PFSK-1 (cell line): ENCODE results near the gene MAEA.

Experiments used
- FOXP2 ChIP-seq: optimal IDR thresholded peaks from 2 replicates; pipeline ENCODE3; 2011; ENCODE audit warnings: borderline replicate concordance, control low read depth, inconsistent platforms; ENCODE audit not compliant: insufficient read depth; ENCODE audit errors: extremely low read length, extremely low read depth
- POLR2AphosphoS5 ChIP-seq: IDR thresholded peaks from 2 replicates; pipeline ENCODE4 v1.6.1; 2012; ENCODE audit warnings: low read depth, mild to moderate bottlenecking, control low read depth, low read length, moderate library complexity
- SIN3A ChIP-seq: IDR thresholded peaks from 2 replicates; pipeline ENCODE4 v1.6.1; 2012; ENCODE audit warnings: mild to moderate bottlenecking, low read length, moderate library complexity, borderline replicate concordance; ENCODE audit not compliant: insufficient read depth
- TAF1 ChIP-seq: IDR thresholded peaks from 2 replicates; pipeline ENCODE4 v1.6.1; 2012; ENCODE audit warnings: low read length, control low read depth, borderline replicate concordance; ENCODE audit not compliant: insufficient read depth
- TF ChIP-seq, protein P1 (sequence below), 2 experiments: IDR thresholded peaks; 2 replicates each; pipeline versions ENCODE4 v1.6.1 to v1.8.0; 2011 to 2012; ENCODE audit warnings: low read depth in 2 of 2, low read length in 2 of 2, control low read depth in 1 of 2, inconsistent platforms in 1 of 2, mild to moderate bottlenecking in 1 of 2, moderate library complexity in 1 of 2; ENCODE audit not compliant: insufficient read depth in 1 of 2

Gene MAEA

DNA sequence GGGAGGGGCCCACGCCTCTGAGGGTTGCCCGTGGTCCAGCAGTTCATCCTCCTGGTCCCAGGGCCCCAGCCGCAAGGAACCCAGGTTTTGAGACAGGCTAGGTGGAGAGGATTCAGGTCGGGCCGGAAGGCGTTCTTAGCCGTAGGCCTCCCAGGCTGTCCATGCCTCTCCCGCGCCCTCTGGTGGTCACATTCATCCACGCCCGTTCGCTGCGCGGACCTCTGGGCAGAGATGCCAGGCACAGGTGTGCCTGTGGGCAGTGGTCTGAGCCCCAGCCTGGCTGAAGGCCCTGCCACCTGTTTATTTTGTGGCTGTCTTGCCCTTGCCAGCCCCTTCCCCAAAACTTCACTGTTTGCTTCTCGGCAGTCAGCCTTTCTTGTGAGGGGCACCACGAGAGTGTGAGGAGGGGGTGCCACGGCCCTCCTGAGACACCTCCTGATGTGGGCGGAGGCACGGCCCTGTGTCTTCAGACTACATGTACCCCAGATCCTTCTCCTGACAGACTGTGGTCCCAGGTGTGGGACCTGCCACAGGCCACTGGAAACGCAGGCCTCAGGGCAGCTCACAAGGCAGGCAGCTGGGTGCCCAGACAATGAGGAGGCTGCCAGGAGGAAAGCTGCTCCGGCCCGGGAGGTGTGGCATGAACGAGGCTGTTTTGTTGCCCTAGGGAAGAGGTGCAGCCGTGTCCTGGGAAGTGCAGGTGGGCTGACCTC, 62.3 kb downstream of the MAEA start:
- TF ChIP-seq POLR2AphosphoS5 (no peak), TAF1 (no peak), SIN3A (no peak), FOXP2 (no peak)
- TF ChIP-seq, protein P1, sequence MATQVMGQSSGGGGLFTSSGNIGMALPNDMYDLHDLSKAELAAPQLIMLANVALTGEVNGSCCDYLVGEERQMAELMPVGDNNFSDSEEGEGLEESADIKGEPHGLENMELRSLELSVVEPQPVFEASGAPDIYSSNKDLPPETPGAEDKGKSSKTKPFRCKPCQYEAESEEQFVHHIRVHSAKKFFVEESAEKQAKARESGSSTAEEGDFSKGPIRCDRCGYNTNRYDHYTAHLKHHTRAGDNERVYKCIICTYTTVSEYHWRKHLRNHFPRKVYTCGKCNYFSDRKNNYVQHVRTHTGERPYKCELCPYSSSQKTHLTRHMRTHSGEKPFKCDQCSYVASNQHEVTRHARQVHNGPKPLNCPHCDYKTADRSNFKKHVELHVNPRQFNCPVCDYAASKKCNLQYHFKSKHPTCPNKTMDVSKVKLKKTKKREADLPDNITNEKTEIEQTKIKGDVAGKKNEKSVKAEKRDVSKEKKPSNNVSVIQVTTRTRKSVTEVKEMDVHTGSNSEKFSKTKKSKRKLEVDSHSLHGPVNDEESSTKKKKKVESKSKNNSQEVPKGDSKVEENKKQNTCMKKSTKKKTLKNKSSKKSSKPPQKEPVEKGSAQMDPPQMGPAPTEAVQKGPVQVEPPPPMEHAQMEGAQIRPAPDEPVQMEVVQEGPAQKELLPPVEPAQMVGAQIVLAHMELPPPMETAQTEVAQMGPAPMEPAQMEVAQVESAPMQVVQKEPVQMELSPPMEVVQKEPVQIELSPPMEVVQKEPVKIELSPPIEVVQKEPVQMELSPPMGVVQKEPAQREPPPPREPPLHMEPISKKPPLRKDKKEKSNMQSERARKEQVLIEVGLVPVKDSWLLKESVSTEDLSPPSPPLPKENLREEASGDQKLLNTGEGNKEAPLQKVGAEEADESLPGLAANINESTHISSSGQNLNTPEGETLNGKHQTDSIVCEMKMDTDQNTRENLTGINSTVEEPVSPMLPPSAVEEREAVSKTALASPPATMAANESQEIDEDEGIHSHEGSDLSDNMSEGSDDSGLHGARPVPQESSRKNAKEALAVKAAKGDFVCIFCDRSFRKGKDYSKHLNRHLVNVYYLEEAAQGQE (IDR thresholded peaks at IDR 0.05; ENCODE audit: insufficient read depth in 1 of 2, low read depth in 2 of 2, low read length in 2 of 2), result no peak

DNA sequence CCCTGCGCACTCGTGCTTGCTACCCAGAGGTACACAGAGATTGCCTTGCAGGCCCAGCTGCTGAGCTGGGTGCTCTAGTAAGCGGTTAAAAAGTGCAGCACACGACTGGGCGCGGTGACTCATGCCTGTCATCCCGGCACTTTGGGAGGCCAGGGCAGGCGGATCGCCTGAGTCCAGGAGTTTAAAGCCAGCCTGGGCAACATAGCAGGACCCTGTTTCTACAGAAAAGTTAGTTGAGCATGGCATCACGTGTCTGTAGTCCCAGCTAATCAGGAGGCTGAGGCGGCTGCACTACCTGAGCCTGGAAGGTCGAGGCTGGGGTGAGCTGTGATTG, 62.8 kb downstream of the MAEA start:
- TF ChIP-seq, protein P1 (IDR thresholded peaks at IDR 0.05; ENCODE audit: insufficient read depth in 1 of 2, low read depth in 2 of 2, low read length in 2 of 2), result no peak
- TF ChIP-seq POLR2AphosphoS5 (no peak), SIN3A (no peak), TAF1 (no peak), FOXP2 (no peak)

DNA sequence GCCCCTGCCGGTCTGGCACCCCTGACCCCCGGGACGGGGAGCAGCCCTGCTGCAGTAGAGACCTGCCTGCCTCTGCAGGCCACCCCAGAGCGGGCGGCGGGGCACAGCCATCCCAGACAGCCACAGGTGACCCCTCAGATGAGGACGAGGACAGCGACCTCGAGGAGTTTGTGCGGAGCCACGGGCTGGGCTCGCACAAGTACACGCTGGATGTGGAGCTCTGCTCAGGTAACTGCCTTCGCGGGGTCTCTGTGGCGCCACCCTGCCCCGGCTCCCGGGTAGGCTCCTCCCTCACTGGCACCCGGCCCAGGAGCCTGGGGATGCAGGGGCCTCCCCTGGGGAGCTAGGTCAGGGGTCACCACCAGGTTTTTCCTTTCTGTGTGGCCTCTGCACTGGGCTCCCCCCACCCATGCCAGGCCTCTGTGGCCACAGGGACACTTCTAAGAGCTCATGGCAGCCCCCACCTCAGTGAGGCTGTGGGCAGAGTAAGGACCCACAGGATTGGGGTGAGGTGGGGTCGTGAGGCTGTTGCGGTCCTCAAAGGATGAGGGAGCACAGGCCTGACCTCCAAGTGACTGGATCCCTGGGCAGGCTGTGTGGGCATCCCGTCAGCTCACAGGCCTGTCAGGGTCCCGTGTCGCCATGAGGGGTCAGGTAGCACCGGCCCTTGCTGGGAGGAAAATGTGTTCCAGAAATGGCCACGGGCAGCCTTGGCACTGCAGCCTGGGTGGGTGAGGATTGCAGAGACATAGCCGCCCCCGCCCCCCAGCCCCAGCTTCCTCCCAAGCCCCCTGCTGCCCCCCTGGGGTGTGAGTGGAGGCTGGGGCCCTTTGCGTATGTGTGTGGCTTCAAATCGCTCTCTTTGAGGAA, 63.7 kb downstream of the MAEA start:
- no peak for TF ChIP-seq POLR2AphosphoS5
- TF ChIP-seq TAF1, result no peak
- TF ChIP-seq, protein P1 (IDR thresholded peaks at IDR 0.05; ENCODE audit: insufficient read depth in 1 of 2, low read depth in 2 of 2, low read length in 2 of 2), result no peak
- TF ChIP-seq SIN3A, result no peak
- TF ChIP-seq FOXP2, result no peak

DNA sequence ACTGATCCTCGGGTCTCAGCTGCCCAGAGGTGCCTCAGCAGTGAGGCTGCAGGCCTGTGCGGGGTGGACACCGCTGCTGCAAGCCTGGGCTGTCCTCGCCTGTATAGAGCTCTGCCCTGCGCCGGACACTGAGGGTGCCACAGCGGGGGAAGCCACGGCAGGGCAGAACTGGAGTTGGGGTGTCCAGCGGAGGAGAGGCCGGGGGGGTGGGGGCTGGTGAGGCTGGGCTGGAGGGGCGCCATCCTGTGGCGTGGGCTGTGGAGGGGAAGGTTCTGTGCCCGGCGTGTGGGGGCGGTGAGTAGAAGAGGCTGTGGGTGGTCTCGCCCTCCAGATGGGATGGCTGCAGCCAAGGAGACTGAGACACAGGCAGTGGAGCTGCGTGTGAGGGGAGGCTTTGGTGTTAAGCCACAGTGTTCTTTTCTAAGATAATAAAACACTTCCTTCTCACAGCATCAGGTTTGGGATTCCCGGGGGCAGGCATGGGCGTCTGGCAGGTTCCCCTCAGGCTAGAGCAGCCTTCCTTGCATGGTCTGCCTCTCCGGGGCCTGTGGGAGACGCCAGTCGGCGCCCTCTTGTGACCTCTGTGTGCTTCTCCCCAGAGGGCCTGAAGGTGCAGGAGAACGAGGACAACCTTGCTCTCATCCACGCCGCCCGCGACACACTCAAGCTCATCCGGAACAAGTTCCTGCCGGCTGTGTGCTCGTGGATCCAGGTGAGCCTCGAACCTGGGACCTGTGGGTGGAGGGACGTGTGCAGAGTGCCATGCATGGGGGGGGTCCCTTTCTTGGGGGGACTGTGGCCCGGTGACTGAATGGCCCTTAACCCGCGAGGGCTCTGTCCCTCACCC, 64.7 kb downstream of the MAEA start:
- TF ChIP-seq, protein P1 (IDR thresholded peaks at IDR 0.05; ENCODE audit: insufficient read depth in 1 of 2, low read depth in 2 of 2, low read length in 2 of 2), result no peak
- TF ChIP-seq TAF1 (no peak), SIN3A (no peak), POLR2AphosphoS5 (no peak), FOXP2 (no peak)
